Left lobe of liver (tissue), 2 donors: ENCODE measurements around the gene SRRM5. TPM values are rescaled to one million over a fixed set of nuclear protein-coding genes. Genes with fewer than 3 reads are reported as not detected.
"Not testable (repeated sequence)": the region's sequence is repeated elsewhere in the genome, so short reads cannot be mapped to it uniquely, and the experiment has no call there.

ENCODE experiments used
- ATAC-seq: fragments of 200-7000 bp; cut with Tn5 transposase; one replicate; pipeline ENCODE4 v1.9.1; 2020; ENCODE audit warnings: mild to moderate bottlenecking, moderate library complexity
- DNase-seq: peaks from one replicate; pipeline ENCODE4 v3.0.0-alpha.2; 2020; ENCODE audit warnings: low spot score
- total RNA-seq: library from RNA; stranded (reverse); gene quantifications from one replicate; pipeline ENCODE4 v1.2.1, GENCODE V29; 2021
- donor health status: DM: no; HTN: no; CAD: no; lungs with moderate emphysema.
- donor health status: DM: no; HTN: yes; CAD: no.

The SRRM5 gene
- 0.35 TPM for total RNA-seq

DNA sequence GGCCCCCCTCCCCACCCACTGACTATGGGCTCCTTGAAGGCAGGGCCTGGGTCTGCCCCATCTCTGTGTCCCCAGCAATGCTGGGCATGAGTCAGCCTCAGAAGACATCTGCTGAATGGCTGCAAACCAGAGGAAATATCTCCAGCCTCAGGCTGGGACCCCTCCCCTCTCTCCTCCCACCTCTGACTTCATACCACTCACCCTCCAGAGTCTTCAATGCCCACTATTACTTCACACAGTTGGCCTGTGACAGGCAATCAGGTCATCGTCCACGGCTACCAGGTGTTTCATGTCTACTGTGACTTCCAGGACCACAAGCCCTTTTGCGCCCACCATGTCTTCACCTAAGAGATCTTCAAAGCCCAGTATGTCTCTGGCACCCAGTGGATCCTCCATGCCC, at the start of gene SRRM5:
SRRM5 (plus strand) TSS at position 301 of the 400 bp plus-strand sequence; CDS start at position 335, 34 bp downstream.
- ATAC-seq, result no peak
- DNase-seq, result no peak

GRCh38 chr19:43562226-43562697, 49.6 kb upstream of the SRRM5 start:
- no peak for ATAC-seq
- DNase-seq, result no peak

DNA sequence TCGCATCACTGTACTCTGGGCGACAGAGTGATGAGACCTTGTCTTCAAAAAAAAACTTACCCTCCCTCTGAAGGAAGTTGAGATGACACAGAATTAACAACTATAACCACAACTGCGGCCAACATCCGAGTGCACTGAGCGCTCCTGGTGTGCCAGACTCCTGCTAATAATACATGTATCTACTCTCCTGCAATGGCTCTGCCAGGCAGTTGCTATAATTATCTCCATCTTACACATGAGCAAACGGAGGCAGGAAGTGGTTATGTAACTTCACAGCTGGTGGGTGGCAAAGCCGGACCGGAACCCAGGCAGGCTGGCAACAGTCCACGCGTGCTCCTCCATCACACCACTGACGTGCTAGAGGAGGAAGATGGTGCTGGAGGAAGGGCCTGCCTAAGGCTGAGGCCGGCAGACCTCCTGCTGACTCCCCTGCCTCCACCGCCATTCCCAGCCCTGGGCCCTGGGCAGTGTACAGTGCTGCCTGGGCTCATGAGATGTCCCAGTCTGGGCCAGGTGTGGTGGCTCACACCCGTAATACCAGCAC, 49.1 kb upstream of the SRRM5 start:
- DNase-seq (peak; percentile 55), ATAC-seq (peak; percentile 40)

DNA sequence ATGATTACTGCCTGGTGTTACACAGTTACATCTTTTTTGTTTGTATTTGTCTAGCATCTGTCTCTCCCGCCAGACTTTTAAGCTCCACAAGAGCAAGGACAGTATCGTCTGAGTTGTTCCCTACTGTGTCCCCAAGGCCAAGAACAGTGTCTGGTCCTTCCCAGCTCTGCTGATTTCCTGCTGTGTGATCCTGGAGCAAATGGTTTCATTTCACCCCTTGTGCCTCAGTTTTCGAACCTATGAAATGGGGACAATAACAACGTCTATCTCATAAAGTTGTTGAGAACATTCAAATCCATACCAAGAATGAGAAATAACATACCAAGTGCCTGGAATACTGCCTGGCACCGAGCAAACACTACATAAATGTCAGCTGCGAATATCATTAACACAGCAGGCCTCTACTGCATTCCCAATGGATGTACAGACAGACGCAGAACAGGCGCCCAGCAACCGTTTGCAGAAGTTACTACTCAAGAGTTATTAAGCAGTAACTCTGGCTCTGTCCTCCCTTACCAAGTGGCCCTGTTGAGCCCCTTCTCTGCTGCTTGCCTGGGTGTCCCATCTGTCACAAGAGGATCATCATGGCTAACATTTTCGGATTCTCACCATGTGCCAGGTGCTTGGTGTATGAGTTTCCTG, 48.0 kb upstream of the SRRM5 start:
- DNase-seq (no peak), ATAC-seq (no peak)

DNA sequence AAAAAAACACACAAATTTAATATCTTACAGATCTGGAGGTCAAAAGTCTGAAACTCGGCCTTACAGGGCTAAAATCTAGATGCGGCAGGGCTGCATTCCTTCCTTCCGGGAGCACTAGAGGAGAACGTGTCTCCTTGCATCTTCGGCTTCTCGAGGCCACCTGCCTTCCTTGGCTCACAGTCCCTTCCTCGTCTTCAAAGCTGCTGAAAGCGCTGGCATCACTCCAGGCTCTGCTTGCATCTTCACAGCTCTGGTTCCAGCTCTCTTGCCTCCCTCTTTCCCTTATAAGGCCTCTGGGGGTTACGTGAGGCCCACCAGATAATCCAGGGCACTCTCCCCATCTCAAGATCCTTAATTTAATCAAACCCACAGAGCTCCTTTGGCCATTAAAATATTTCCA, 47.1 kb upstream of the SRRM5 start:
- DNase-seq (no peak), ATAC-seq (no peak)

DNA sequence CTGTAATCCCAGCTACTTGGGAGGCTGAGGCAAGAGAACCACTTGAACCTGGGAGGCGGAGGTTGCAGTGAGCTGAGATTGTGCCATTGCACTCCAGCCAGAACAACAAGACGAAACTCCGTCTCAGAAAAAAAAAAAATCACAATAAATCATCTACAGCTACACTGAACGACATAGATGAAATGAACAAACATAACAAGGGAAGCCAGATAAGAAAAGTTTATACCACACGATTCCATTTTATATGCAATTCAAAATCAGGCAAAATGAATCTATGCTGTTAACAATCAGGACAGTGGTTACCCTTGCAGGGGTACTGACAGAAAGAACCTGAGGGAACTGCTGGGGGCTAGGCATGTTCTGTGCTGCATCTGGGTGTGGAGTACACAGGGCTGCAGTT, 42.2 kb upstream of the SRRM5 start:
- ATAC-seq, result no peak
- no peak for DNase-seq

- ATAC-seq (no peak), DNase-seq (no peak)
Observed at GRCh38 chr19:43570174-43570791, 41.6 kb upstream of the SRRM5 start.

- no peak for ATAC-seq
- no peak for DNase-seq
Observed at GRCh38 chr19:43572171-43572588, 39.7 kb upstream of the SRRM5 start.

DNA sequence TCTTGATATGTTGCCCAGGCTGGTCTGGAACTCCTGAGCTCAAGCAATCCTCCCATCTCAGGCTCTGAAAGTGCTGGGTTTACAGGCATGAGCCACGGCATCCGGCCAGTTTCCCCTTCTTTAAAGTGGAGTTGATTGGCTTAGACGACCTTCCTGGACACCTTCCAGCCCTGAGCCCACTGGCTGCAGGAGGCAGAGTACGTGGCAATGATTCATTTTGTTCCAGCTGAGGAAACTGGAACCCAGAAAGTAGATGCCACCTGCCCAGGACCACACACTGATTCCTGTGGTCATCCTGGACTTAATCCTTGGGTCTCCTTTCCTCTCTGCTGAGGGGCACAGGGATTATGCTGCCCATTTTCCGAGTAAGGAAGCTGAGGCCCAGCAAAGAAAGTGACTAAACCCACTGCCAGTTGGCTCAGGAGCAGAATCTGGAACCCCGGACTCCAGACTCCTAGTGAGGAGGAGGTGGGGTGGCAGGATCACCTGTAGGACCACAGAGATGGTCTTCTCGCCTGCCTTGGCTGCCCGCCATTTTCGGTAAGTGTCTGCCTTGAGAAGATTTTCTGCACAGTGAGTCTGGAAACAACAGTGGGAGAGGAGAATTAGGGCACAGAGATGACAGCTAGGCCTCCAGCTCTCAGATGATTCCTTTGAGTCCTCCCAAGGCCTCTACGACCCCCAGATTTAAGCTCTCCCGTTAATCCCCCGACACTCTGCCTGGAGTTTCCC, 37.3 kb upstream of the SRRM5 start:
- DNase-seq, result no peak
- ATAC-seq, result no peak

- peak; percentile 97 for DNase-seq
- peak; percentile 99 for ATAC-seq
Observed at GRCh38 chr19:43575156-43575950, 36.5 kb upstream of the SRRM5 start, which contains the start of the genes PINLYP and XRCC1. PINLYP (plus strand) TSS chr19:43575801; CDS start chr19:43577192, 1,391 bp downstream. XRCC1 (minus strand) TSS chr19:43575527; CDS start chr19:43575458, 69 bp downstream.

DNA sequence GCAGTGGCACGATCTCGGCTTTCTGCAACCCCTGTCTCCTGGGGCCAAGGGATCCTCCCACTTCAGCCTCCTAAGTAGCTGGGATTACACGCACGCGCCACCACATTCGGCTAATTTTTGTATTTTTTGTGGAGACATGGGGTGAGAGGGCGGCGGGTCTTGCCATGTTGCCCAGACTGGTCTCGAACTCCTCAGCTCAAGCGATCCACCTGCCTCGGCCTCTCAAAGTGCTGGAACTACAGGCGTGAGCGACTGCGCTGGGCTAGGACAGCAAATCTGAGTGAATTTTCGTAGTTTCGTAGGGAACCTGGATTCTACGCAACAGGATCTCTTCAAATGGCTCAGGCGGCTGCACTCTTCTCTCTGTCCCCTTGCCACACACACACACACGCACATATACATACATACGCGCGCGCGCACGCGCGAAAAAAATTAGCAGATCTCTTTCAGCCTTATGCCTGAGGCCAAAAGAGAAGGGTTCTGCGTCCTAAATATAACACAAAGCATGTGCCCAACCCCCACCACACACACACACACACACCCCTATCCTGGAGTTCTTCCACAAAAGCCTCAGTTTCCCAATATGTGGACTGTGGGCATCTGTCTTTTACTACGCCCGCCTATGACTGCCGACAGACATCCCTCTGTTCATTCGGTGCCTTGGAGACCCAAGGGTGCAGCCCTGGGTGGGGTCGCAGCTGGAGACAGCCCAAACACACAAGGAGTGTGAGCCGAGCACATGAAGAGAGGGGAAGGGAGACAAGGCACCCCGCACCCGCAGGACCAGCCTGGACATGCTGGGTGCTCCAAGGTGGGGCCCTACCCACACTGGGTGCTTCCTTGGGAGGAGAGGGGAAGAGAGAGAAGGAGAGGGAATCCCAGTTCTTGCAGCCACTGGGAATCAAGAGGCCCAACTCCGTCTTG, 35.7 kb upstream of the SRRM5 start:
- DNase-seq (no peak), ATAC-seq (peak; percentile 2)

DNA sequence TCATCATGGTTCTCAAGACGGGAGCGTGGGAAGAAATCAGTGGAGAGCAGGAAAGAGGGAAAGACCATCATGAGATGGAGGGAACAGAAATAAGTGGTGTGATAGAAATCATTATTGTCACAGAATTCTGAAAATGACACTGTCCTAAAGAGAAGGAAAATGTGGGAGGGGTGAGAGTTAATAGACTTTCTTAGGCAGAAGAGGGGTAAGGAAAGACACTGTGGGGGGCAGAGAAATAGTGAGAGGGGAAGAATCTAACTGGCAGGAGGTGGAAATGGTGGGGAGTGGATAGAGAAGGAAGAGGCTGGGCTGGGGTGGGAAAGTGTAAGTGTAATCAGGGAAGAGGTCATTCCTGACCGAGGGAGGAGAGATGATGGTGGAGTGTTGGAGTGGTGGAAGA, 33.1 kb upstream of the SRRM5 start:
- no peak for DNase-seq
- no peak for ATAC-seq

- DNase-seq (no peak), ATAC-seq (no peak)
Observed at GRCh38 chr19:43581467-43581866, 30.4 kb upstream of the SRRM5 start.

DNA sequence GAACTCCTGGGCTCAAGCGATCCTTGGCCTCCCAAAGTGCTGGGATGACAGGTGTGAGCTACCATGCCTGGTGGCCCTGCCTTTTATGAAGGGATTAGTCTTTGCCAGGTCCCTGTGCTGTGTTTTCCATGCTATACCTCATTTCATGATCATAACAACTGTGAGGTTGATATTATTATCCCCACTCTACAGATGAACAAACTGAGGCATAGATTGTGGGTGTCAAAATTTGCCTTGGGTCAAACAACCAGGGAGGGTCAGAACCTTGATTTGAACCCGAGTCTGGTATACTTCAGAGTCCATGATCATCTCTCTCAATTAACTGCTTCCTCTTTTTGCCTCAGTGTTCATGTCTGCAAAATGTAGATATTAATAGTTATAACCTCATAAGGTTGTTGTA, 29.4 kb upstream of the SRRM5 start:
- no peak for ATAC-seq

DNA sequence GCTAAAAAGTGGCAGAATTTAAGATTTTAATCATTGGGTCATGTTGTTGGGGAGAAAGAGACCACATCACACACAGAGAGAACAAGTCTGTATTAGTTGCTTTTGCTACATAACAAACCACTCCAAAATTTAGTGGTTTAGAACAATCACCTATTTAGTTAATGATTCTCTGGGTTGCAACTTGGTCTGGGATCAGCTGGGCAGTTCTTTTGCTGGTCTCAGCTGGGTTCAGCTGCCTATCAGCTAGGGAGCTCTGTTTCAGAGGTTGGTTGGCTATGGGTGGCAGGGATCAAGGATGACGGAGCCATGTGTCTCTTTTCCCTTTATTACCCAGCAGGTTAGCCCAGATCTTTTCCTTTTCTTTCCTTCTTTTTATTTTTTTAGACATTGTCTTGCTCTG, 27.4 kb upstream of the SRRM5 start:
- peak; percentile 93 for ATAC-seq

More for the DNA sequence above, 29.4 kb upstream of the SRRM5 start:
- DNase-seq, result no peak

GRCh38 chr19:43586346-43586745, 25.5 kb upstream of the SRRM5 start:
- ATAC-seq (no peak), DNase-seq (no peak)

More for the DNA sequence above, 27.4 kb upstream of the SRRM5 start:
- no peak for DNase-seq

GRCh38 chr19:43587029-43587428, 24.9 kb upstream of the SRRM5 start:
- ATAC-seq, DNase-seq: not testable (repeated sequence)

- ATAC-seq (no peak), DNase-seq (no peak)
Observed at GRCh38 chr19:43589277-43589676, 22.6 kb upstream of the SRRM5 start.

GRCh38 chr19:43589678-43590077, 22.2 kb upstream of the SRRM5 start:
- ATAC-seq (no peak), DNase-seq (no peak)
